Ascending aorta (tissue), 2 donors: ENCODE data around the gene HABP4. TPM values are rescaled to one million over a fixed set of nuclear protein-coding genes. Genes with fewer than 3 reads are reported as not detected.

Source experiments
- DNase-seq, 2 donors: peaks; one replicate each; pipeline ENCODE4 v3.0.0-alpha.2; 2019; ENCODE audit warnings: low spot score in 2 of 2
- H3K27ac ChIP-seq, 2 donors: fragments of 200-600 bp; sonication (generic); one replicate each; pipeline ENCODE4 v1.5.1; 2016 to 2017; ENCODE audit warnings: mild to moderate bottlenecking in 1 of 2
- H3K27me3 ChIP-seq: fragments of 200-600 bp; sonication (generic); one replicate; pipeline ENCODE4 v1.5.1; 2017
- H3K36me3 ChIP-seq, 2 donors: fragments of 200-600 bp; sonication (generic); one replicate each; pipeline ENCODE4 v1.5.1; 2016
- H3K4me1 ChIP-seq, 2 donors: fragments of 200-600 bp; sonication (generic); one replicate each; pipeline ENCODE4 v1.5.1; 2016 to 2017; ENCODE audit warnings: mild to moderate bottlenecking in 1 of 2
- H3K4me3 ChIP-seq, 2 donors: fragments of 200-600 bp; sonication (generic); one replicate each; pipeline ENCODE4 v1.5.1; 2016 to 2017; ENCODE audit warnings: mild to moderate bottlenecking in 1 of 2
- H3K9me3 ChIP-seq, 2 donors: fragments of 200-600 bp; sonication (generic); one replicate each; pipeline ENCODE4 v1.5.1; 2016
- CTCF ChIP-seq, 3 experiments: fragments of 200-600 bp in 2 of 3; fragments of 450-650 bp in 1 of 3; sonication (generic) in 2 of 3; IDR thresholded peaks; one replicate each; pipeline ENCODE4 v1.5.1; 2016 to 2019; ENCODE audit warnings: antibody characterized with exemption in 3 of 3, mild to moderate bottlenecking in 1 of 3, moderate library complexity in 1 of 3
- intact Hi-C: fragments of 100-400 bp; cut with DNase I; formaldehyde crosslinking; loops from one replicate; pipeline ENCODE4 v1.15.1; 2023
- total RNA-seq: library from RNA; depleted of rRNA; stranded (reverse); fragments of >200 nt; gene quantifications from one replicate; pipeline ENCODE4 v1.1.0, GENCODE V29; 2016

The HABP4 gene
- total RNA-seq, 1 donor from 2014 or later = 26.9 TPM

GRCh38 chr9:96524045-96524444, 74.1 kb downstream of the HABP4 start:
- intact Hi-C loops = loop anchor here (2.0 to 5.0 kb wide), 3 partner anchors 43 to 107 kb away; partner anchors contain the start of genes HABP4 and ZNF367
- Histone ChIP-seq H3K36me3 (peaks cover 3 to 6% of the 10 kb centered on the region in 2 donors), H3K4me1 (peaks cover 3 to 37% of the 10 kb centered on the region in 2 donors)

GRCh38 chr9:96524764-96525163, 74.8 kb downstream of the HABP4 start:
- Histone ChIP-seq H3K9me3 (no peaks in the 10 kb centered on the region), H3K27me3 (no peaks in the 10 kb centered on the region), H3K4me1 (peaks cover 3 to 35% of the 10 kb centered on the region in 2 donors), H3K4me3 (no peak overlapping the region), H3K36me3 (peaks cover 3 to 6% of the 10 kb centered on the region in 2 donors), H3K27ac (peak overlapping the region; percentile 88 to 91)
- intact Hi-C loops = loop anchor here (2.0 to 5.0 kb wide), 3 partner anchors 42 to 107 kb away; partner anchors contain the start of genes HABP4 and ZNF367
- no peak for TF ChIP-seq CTCF (IDR thresholded peaks at IDR 0.05)
- no peak for DNase-seq

More at GRCh38 chr9:96524045-96524444, 74.1 kb downstream of the HABP4 start:
- Histone ChIP-seq H3K27ac (peak overlapping the region; percentile 88 to 91), H3K9me3 (no peaks in the 10 kb centered on the region), H3K27me3 (no peaks in the 10 kb centered on the region), H3K4me3 (peak overlapping the region in 1 of 2 donors; percentile 53)
- DNase-seq = no peak
- no peak for TF ChIP-seq CTCF (IDR thresholded peaks at IDR 0.05)

DNA sequence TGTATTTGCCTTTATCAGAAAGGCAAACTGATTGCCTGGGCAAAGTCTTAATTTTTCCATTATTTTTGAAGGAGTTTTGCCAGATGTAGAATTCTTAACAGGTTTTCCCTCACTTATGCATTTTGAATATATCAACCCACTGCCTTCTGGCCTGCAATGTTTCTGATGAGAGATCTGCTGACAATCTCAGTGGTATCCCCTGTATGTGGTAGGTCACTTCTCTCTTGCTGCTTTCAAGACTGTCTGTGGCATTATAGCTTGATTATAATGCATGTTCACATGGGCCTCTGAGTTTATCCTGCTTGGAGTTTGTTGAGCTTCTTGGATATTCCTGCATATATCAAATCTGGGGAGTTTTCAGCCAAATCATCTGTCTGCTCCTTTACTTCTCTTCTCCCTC, 82.2 kb downstream of the HABP4 start:
- no peaks in the 10 kb centered on the region for H3K27me3 ChIP-seq
- DNase-seq = no peak
- H3K4me1 ChIP-seq = peaks cover 0 to 2% of the 10 kb centered on the region in 2 donors
- no peak for TF ChIP-seq CTCF (IDR thresholded peaks at IDR 0.05)
- H3K36me3 ChIP-seq = peaks cover 32 to 50% of the 10 kb centered on the region in 2 donors
- no peaks in the 10 kb centered on the region for H3K9me3 ChIP-seq
- H3K27ac ChIP-seq = no peak overlapping the region
- intact Hi-C loops = no loop called here
- no peak overlapping the region for H3K4me3 ChIP-seq

- H3K36me3 ChIP-seq = peaks cover 12 to 51% of the 10 kb centered on the region in 2 donors
- H3K4me3 ChIP-seq = no peak overlapping the region
- DNase-seq = no peak
Observed at GRCh38 chr9:96540106-96540505, 90.1 kb downstream of the HABP4 start.

More at GRCh38 chr9:96540106-96540505, 90.1 kb downstream of the HABP4 start:
- no peaks in the 10 kb centered on the region for H3K27me3 ChIP-seq
- intact Hi-C loops = no loop called here
- H3K9me3 ChIP-seq = no peaks in the 10 kb centered on the region
- H3K27ac ChIP-seq = no peak overlapping the region
- H3K4me1 ChIP-seq = no peaks in the 10 kb centered on the region
- no peak for TF ChIP-seq CTCF (IDR thresholded peaks at IDR 0.05)

Other genes starting within 250 kb of the HABP4 start
- not detected for gene HSD17B3, start 148.0 kb upstream of the HABP4 start, total RNA-seq
- gene SLC35D2, start 66.5 kb upstream of the HABP4 start, total RNA-seq = 11.9 TPM
- gene ZNF367, start 31.8 kb upstream of the HABP4 start, total RNA-seq = 3.9 TPM
- 47.8 TPM for gene CDC14B, start 169.7 kb downstream of the HABP4 start, total RNA-seq
- 32.4 TPM for gene PRXL2C, start 205.1 kb downstream of the HABP4 start, total RNA-seq